GOT3 (cell line): Measurements from ENCODE around the gene AKR1C4.
"Not testable (repeated sequence)": the region's sequence is repeated elsewhere in the genome, so short reads cannot be mapped to it uniquely, and the experiment has no call there.

ENCODE experiments used
- DNase-seq: peaks from one replicate; lab custom pipeline; 2025; ENCODE audit warnings: mixed read lengths; lab: John Stamatoyannopoulos, UW

Gene AKR1C4

DNA sequence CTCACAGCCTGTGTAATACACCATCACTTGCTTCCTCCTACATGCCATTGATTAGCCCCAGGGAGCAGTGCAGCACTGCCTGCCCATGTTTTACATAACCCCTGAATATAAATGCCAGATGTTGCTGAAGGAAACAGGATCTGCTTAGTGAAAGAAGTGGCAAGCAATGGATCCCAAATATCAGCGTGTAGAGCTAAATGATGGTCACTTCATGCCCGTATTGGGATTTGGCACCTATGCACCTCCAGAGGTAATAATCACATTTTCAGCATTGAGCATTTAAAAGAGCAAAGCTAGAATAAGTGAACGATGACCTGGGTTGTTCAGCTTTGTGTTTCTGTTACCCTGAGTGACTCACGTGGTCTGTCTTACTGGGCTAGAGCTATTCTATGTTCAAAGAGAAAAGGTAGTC lies at the start of gene AKR1C4:
TSS of gene AKR1C4 (plus strand) at position 136 of the 412 bp plus-strand sequence. CDS start at position 167, 31 bp downstream.
- DNase-seq, result no peak

DNA sequence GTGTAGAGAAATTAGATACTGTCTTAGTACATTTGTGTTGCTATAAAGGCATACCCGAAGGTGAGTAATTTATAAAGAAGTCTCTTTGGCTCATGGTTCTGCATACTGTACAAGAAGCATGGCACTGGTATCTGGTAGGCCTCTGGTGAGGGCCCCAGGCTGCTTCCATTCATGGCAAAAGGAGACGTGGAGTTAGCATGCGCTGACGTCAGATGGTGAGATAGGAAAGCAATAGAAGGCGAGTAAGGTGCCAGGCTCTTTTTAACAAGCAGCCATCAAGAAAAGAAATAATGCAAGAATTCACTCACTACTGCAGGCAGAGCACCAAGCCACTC lies 49.8 kb upstream of the AKR1C4 start:
- DNase-seq, result no peak

DNA sequence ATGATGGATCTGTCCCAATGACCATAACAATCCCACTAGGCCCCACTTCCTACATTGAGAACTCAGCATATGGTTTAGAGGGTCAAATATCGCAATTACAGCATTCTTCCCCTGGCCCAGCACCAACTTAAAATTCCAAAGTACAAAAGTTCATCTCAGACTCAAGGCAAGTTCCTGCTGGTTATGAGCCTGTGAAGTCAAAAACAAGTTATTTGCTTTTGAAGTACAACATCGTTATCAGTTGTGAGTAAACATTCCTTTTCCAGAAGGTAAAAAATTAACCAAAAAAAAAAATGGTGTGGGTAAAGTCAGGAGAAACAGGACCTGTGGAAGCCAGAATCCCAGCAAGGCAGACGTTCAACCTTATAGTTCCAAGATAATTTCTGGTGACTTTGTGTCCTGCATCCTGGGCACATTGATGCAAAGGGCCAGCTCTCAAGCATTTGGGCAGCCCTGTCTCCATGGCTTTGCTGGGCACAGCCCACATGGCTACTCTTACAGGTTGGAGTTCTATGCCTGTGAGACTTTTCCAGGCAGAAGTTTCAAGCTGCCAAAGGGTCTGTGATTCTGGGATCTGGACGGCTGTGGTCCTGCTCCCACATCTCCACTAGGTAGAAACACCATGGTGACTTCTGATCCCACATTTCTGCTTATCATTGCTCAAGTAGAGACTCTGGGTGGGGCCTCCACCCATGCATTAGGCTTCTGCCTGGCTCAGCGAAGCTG lies 49.2 kb upstream of the AKR1C4 start:
- no peak for DNase-seq

DNA sequence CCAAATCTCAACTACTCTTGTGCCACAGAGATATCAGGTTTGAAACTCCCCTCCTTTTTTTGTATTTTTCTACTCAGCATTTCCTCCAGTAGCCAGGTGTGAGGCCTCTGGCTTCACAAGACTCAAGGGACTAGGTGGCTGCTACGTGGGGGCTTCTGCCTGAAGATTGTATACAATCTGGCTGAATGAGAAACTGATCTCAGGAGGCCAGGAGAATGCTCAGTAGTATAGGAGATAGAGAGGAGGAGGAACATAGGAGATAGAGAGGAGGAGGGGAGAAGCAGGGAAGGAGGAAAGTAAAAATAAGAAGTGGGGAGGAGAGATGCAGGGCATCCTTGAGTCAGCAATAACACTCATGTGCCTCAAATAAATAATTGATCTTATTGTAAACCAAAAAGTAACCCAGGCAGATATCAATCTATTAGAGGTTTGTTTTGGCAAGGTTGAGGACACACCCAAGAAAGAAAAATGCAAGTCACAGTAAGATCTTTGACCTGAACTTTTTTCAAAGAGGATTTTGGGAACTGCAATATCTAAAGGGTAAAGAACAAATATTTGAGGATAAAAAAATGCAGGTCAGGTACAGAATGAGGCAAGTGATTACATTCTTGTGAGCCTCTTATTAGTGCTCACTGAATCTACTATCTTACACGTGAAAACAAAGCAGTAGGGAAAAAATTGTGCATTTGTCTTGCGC lies 48.5 kb upstream of the AKR1C4 start:
- no peak for DNase-seq

DNA sequence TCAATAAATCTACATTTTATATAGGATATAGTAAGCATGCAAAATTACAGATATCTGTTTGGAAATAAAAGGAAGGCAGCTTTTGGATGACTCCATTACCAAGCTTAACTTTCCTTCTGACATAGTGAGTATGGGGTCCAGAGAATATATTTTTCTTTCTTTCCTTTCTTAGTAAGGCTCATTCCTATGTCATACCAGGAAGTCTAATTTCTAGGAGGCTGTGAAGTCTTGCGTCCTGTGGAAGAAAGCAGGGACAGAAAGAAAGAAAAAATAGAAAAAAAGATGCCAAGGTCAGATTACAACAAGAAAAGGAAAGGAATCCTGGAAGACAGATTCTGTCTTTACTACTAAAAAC lies 48.0 kb upstream of the AKR1C4 start:
- no peak for DNase-seq

DNA sequence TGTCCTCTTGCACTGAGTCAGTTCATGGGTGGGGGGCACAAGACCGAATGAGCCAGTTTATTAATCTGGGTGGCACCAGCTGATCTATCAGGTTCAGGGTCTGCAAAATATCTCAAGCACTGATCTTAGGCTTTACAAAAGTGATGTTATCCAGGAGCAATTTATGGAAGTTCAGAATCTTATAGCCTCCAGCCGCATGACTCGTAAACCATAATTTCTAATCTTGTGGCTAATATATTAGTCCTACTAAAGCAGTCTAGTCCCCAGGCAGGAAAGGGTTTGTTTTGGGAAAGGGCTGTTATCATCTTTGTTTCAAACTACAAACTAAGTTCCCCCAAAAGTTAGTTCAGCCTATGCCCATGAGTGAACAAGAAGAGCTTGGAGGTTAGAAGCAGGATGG lies 45.6 kb upstream of the AKR1C4 start:
- DNase-seq, result no peak

DNA sequence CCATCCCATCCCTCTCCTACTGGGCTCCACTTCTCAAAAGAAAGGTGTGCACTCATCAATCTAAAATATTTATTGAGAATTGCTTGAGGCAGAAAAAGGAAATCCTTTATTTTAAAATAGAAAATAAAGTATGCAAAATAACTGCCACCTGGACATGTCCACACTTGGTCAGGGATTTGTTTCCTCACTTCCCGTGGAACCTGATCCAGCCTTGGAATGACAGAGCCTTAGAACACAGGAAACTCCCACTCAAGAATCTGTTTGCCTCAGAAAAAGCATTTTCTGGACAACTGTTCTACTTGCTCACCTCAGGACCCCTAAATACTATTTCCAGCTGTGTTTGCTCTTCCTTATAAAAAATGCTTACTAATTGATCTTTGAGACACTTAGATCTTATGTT lies 40.7 kb upstream of the AKR1C4 start:
- DNase-seq, result no peak

DNA sequence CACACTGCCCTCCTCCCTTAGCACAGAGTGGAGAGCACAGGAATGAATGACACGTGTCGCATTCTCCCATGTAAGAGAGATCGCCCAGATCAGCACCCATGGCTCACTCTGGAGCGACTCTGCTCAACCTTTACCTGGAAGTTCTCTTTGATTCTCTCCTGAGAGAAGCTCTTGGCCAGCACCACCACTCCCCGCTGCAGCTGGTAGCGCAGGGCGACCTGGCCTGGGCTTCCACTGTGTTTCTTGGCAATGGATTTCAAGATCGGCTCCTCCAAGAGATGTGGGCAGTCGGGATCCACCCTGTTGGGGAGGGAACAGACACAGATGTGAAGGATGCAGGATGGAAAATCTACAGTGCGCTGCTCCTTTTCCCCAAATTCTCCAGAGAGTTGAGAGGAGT lies 39.1 kb upstream of the AKR1C4 start:
- no peak for DNase-seq

DNA sequence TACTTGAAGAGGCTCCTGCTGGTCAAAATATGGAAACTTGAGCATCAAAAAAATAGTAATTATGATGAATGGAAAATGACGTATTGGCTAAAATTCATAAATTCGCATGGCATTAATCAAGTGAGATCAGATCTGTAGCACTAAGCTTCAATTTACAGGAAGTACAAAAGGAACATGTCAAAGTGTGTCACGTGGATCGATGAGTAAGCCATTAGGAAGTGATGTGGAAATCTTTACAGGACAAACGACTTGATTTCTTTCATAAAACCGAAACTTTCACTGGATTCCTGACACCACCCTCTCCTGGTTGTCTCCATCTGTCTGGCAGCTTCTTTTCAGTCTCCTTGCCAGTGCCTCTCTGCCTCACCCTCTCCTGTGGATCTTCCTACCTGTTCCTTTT lies 37.5 kb upstream of the AKR1C4 start:
- DNase-seq, result no peak

DNA sequence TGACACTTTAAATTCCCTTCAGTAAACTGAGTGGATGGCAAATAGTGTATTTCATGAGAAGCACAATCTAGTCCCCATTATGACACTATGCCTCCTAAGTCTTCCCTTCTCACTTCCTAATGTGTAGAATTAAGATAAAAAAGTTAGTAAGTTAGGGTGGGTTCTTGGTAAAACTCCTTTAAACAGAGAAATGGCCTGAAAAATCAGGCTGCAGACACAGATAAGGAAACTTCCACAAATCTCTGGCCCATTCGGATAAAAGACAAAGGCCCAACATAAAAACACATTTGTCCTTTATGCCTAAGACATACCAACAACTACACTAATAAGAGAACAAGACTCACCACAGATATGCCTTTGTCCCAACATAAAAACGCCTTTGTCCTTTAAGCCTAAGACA lies 33.1 kb upstream of the AKR1C4 start:
- no peak for DNase-seq

DNA sequence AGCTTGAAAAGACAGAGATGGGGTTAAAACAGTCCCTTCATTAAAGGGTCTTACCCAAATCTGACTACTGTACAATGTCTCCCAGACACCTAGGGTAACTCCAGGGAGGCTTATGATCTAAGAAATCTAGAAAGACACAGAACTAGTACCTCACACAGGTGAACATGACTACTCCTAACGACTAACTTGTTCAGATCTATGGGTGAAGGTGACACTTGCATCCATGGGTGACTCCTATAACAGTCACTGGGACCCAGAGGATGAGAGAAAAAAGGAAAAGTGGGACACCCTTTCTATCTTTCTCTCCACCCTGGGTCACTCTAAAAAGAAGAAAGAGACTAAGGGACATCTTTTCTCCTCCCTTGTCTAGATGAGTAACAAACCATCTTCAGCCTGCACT lies 30.9 kb upstream of the AKR1C4 start:
- DNase-seq, result no peak

DNA sequence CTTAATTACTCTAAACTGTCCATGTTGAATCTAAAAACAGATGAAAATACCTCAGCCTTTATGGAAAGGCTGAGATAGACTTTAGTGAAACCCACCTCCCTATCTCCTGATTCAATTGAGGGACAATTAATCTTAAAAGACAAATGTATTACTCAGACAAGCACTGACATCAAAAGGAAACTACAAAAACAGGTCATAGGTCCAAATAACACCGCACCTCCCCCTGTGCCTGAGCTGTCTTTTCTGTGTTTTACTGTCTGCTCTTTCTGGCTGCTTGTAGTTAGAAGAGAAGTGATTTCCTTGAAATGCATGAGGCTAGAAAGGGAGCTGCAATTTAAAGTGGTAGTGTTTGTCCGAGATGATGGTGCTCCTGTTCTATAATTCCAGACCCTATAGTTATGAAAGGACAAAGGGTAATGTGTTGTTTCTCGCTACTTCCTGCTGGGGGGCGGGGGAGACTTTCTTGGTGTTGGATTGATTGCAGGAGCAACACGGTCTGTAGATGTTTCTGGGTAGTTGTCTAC lies 27.7 kb upstream of the AKR1C4 start:
- DNase-seq, result no peak

DNA sequence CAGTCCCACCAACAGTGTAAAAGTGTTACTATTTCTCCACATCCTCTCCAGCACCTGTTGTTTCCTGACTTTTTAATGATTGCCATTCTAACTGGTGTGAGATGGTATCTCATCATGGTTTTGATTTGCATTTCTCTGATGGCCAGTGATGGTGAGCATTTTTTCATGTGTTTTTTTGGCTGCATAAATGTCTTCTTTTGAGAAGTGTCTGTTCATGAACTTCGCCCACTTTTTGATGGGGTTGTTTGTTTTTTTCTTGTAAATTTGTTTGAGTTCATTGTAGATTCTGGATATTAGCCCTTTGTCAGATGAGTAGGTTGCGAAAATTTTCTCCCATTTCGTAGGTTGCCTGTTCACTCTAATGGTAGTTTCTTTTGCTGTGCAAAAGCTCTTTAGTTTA lies 21.1 kb upstream of the AKR1C4 start:
- not testable (repeated sequence) for DNase-seq

DNA sequence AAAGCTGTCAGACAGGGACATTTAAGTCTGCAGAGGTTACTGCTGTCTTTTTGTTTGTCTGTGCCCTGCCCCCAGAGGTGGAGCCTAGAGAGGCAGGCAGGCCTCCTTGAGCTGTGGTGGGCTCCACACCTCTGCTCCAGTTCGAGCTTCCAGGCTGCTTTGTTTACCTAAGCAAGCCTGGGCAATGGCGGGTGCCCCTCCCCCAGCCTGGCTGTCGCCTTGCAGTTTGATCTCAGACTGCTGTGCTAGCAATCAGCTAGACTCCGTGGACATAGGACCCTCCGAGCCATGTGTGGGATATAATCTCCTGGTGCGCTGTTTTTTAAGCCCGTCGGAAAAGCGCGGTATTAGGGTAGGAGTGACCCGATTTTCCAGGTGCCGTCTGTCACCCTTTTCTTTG lies 16.1 kb upstream of the AKR1C4 start:
- not testable (repeated sequence) for DNase-seq

DNA sequence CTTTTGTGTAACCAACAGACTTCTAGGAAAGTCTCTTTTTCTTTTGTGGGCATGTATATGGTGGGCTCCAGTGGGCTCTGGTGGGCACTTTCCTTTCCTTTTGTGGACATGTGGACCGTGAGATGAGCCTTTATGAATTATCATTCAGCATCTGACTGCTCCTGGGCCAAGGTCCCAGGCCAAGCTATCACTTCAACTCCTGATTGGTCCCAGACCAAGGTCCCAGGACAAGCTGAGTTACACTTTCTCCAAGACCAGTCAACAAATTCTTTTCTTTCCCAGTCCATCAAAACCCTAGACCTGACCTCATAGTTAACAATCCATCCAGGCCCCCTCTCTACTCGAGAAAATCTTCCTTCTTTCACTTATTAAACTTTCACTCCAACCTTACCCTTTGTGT lies 12.7 kb upstream of the AKR1C4 start:
- DNase-seq, result no peak

DNA sequence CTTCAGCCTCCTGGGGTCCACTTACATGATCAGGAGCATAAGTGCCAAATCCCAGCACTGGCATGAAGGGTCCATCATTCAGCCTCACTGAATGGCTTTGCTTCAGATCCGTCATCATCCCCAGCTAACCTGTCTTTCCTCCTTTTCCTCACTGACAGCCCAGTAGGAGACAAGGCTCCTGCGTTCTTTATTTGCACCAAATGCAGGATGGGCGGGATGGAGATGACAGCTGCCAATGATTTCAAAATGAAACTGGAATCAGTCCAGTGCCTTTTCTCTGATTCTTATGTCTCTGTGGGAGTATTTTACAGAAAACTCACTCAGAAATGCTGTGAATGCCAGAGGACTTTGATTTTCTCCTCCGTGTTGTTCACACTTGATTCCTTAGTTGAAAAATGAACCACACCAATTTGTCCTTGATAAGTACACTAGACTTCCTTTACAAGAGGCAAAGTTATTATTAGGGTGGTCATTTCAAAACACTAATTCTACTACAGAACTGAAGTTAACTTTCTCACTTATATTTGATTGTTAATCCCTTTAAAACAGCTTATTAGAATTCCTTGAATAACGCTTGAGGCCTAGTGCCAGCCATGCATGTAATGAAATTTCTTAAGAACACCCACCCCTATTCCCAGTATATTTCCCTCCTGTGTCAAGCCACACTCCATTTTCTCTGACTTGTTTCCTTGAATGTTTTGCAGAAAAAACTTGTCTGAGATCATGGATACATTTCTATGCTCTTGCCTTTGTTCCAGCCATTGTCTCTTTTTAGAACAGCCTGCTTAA lies 11.5 kb upstream of the AKR1C4 start, which contains the start of gene AKR1C8:
TSS of gene AKR1C8 (minus strand) at position 164 of the 789 bp plus-strand sequence. CDS start at position 118, 46 bp downstream.
- DNase-seq, result no peak

DNA sequence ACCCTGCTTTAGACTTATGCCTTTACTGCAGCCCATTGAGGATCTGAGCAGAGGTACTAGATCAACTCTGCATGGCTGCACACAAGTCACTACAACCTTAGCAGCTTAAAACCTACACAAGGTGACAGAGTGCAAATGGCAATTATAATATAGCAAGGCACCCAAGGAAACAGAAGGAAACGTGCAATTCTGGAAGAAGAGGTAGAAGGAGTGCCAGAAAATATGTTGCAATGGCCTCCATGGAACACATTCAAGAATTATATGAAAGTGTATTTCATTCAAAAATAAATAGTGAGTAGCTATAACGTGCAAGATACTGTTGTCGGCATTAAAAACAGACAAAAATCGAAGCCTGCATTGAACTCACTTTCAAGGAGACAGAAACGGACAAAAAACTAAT lies 8.8 kb upstream of the AKR1C4 start:
- no peak for DNase-seq

DNA sequence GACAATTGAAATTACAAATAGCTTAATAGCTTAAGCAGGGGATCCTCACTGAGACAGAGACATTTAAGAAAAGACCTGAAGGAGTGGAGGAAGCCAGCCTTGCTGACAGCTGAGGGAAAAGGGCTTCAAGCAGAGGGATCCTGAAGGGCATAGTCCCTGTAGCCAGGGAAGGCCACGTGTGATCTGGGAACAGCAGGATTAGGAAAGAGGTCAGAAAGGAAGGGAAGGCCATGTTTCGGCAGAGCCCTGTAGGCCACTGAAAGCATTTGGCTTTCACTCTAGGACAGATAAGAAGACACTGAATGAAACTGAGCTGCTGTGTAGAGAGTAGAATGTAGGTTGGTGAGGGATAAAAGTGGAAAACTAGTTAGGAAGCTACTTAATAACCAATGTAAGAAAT lies 8.3 kb upstream of the AKR1C4 start:
- no peak for DNase-seq

DNA sequence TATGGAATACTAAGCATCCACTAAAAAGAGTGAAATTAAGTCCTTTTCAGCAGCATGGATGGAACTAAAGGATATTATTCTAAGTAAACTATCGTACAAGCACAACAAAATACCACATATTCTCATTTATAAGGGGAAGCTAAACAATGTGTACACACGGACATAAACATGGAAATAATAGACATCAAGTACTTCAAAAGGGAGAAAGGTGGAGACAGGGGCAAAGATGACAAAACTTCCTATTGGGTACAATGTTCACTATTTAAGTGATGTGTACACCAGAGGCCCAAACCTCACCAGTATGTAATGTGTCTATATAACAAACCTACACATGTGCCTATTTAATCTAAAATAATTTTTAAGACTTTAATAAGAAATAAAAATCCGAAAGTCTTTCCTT lies 2.2 kb upstream of the AKR1C4 start:
- no peak for DNase-seq

DNA sequence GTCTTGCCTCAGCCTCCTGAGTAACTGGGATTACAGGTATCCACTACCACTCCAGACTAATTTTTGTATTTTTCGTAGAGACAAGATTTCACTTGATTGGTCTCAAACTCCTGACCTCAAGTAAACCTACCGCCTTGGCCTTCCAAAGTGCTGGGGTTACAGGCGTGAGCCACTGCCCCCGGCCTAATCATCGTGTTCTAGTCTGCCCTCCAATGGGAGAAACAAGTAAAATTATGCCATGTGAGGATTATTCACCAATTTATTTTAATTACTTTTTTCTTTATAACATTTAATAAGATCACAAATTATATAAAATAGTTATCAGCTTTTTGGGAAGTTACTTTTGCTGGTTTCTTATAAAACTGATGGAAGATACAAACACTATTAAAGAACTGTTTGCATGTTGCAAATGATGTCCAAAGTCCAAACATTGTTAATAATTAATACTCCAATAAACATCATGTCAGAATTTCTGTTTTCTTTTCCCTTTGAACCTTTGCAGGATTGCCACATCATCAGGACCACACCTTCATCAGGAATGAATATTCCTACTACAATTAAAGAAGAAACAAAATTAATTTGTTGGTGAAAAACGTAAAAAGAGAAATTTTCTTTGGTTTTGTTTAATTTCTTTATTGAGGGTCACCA lies 786 bp upstream of the AKR1C4 start:
- DNase-seq, result no peak

DNA sequence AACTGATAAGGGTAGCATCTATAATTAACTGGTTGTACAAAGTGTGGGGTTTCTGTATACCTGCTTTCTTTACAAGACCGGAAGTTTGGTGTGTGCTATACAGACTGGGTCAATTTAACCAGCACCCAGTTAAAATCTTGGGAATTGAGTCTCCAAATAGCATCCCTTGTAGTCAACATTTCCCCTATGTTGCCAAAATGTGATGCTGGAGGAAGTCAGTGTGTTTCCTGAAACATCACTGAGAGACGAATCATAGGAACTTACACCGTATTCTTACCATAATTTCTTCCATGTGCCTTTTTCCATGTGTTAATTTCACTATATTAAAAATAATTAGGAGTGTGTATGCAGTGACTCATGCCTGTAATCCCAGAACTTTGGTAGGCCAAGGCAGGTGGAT lies 1.7 kb downstream of the AKR1C4 start:
- DNase-seq, result no peak

DNA sequence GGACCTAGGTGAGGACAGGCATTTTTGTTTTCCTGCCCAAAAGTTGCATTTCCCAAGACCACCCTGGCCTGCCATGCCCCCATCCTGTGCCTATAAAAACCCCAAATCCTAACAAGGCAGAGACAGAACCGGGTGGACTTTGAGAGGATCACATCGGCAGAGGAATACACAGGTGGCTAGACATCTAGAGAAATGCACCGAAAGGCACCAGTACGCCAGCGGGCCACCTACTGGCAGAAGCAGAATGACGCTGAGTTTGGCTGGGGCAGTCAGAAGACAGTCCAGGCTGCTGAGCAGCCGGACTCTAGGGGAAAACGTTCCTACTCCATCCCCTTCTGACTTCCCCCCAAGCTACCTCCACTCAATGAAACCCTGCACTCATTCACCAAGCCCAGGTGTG lies 2.8 kb downstream of the AKR1C4 start:
- no peak for DNase-seq
